ENCODE results near the gene SCAMP1. TPM values are rescaled to one million over a fixed set of nuclear protein-coding genes. Genes with fewer than 3 reads are reported as not detected.

SCAMP1 gene
- total RNA-seq, result 44.8 to 51.8 TPM (median 46.2 TPM) in 3 replicates
- long read RNA-seq, full-length matches to known transcripts, result 147 of 179 reads
- long read RNA-seq, partial matches to known transcripts, result 2 of 179 reads
- long read RNA-seq, other reads (novel, unspliced or antisense), result 30 of 179 reads

GRCh38 chr5:78359831-78360673, at the start of gene SCAMP1:
TSS of gene SCAMP1 (plus strand) at chr5:78360617. CDS start at chr5:78360672, 55 bp downstream.
- no peaks in the 10 kb centered on the region for H3K27me3 Mint-ChIP-seq (ENCODE audit: low read depth)
- TF ChIP-seq CTCF (IDR thresholded peaks at IDR 0.05), result peak; percentile 56
- peaks cover 32% of the 10 kb centered on the region for H3K4me1 Mint-ChIP-seq (ENCODE audit: low read depth)
- peak within 1 kb of the TSS; percentile 98 for H3K27ac Mint-ChIP-seq (ENCODE audit: unreplicated experiment)
- no peaks in the 10 kb centered on the region for H3K9me3 Mint-ChIP-seq (ENCODE audit: low read depth)
- peaks cover 7% of the 10 kb centered on the region for H3K36me3 Mint-ChIP-seq (ENCODE audit: low read depth)
- H3K4me3 Mint-ChIP-seq (ENCODE audit: unreplicated experiment), result peak within 1 kb of the TSS; percentile 88
- peak; percentile 94 for DNase-seq (ENCODE audit: low spot score)

- H3K27ac Mint-ChIP-seq (ENCODE audit: unreplicated experiment), result no peak overlapping the region
- peaks cover 8% of the 10 kb centered on the region for H3K27me3 Mint-ChIP-seq (ENCODE audit: low read depth)
- H3K9me3 Mint-ChIP-seq (ENCODE audit: low read depth), result peaks cover 14% of the 10 kb centered on the region
- no peak for DNase-seq (ENCODE audit: low spot score)
- peaks cover 5% of the 10 kb centered on the region for H3K36me3 Mint-ChIP-seq (ENCODE audit: low read depth)
- TF ChIP-seq CTCF (IDR thresholded peaks at IDR 0.05), result no peak
- no peaks in the 10 kb centered on the region for H3K4me1 Mint-ChIP-seq (ENCODE audit: low read depth)
- H3K4me3 Mint-ChIP-seq (ENCODE audit: unreplicated experiment), result no peak overlapping the region
Measured at GRCh38 chr5:78317515-78317914, 42.9 kb upstream of the SCAMP1 start.

GRCh38 chr5:78318337-78318736, 42.1 kb upstream of the SCAMP1 start:
- no peak for DNase-seq (ENCODE audit: low spot score)
- no peak overlapping the region for H3K4me3 Mint-ChIP-seq (ENCODE audit: unreplicated experiment)
- H3K27me3 Mint-ChIP-seq (ENCODE audit: low read depth), result peaks cover 4% of the 10 kb centered on the region
- no peak for TF ChIP-seq CTCF (IDR thresholded peaks at IDR 0.05)
- H3K4me1 Mint-ChIP-seq (ENCODE audit: low read depth), result no peaks in the 10 kb centered on the region
- H3K36me3 Mint-ChIP-seq (ENCODE audit: low read depth), result peaks cover 5% of the 10 kb centered on the region
- no peak overlapping the region for H3K27ac Mint-ChIP-seq (ENCODE audit: unreplicated experiment)
- H3K9me3 Mint-ChIP-seq (ENCODE audit: low read depth), result peaks cover 14% of the 10 kb centered on the region

DNA sequence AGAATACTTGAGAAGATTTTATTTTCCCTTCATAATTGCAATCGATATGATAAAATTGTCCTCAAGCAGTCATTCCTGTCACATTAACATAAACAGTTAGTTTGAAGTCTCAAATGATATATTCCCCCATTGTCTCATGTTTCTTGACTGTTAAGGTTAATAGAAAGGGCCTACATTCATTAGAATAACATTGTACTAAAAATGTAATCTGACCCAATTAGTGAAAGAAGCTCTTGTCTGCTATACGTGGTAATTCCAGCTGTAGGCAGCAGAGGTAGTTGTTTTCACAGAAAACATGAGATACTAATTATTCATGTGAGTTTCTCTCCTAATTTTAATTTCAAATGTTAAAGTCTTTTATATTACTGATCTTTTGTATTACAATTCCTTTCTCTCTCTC, 40.0 kb upstream of the SCAMP1 start:
- Mint-ChIP-seq H3K27ac (ENCODE audit: unreplicated experiment) (no peak overlapping the region), H3K9me3 (ENCODE audit: low read depth) (no peaks in the 10 kb centered on the region), H3K4me3 (ENCODE audit: unreplicated experiment) (no peak overlapping the region), H3K27me3 (ENCODE audit: low read depth) (no peaks in the 10 kb centered on the region), H3K36me3 (ENCODE audit: low read depth) (no peaks in the 10 kb centered on the region), H3K4me1 (ENCODE audit: low read depth) (no peaks in the 10 kb centered on the region)
- TF ChIP-seq CTCF (IDR thresholded peaks at IDR 0.05), result peak; percentile 82
- DNase-seq (ENCODE audit: low spot score), result no peak

GRCh38 chr5:78323241-78323640, 37.2 kb upstream of the SCAMP1 start:
- TF ChIP-seq CTCF (IDR thresholded peaks at IDR 0.05), result no peak
- Mint-ChIP-seq H3K4me3 (ENCODE audit: unreplicated experiment) (no peak overlapping the region), H3K36me3 (ENCODE audit: low read depth) (no peaks in the 10 kb centered on the region), H3K9me3 (ENCODE audit: low read depth) (no peaks in the 10 kb centered on the region), H3K27me3 (ENCODE audit: low read depth) (no peaks in the 10 kb centered on the region), H3K4me1 (ENCODE audit: low read depth) (no peaks in the 10 kb centered on the region), H3K27ac (ENCODE audit: unreplicated experiment) (no peak overlapping the region)
- DNase-seq (ENCODE audit: low spot score), result no peak
